Gastrocnemius medialis (tissue), 4 donors: Measurements from ENCODE around the gene ZPLD1. TPM values are rescaled to one million over a fixed set of nuclear protein-coding genes. Genes with fewer than 3 reads are reported as not detected.

ENCODE experiments used
- ATAC-seq, 2 donors: fragments of 150-250 bp; one replicate each; pipeline ENCODE4 v1.9.1; 2016
- DNase-seq, 2 donors: peaks; one replicate each; pipeline ENCODE4 v3.0.0-alpha.2; 2019
- H3K27ac ChIP-seq, 4 donors: fragments of 200-600 bp; sonication (generic); 1 replicate in 1 of 4; 2 replicates in 3 of 4; pipeline ENCODE4 v1.5.1; 2016 to 2018; ENCODE audit warnings: mild to moderate bottlenecking in 2 of 4, moderate library complexity in 1 of 4
- H3K27me3 ChIP-seq, 3 donors: fragments of 200-600 bp; sonication (generic) in 2 of 3; 1 replicate in 1 of 3; 2 replicates in 2 of 3; pipeline versions ENCODE4 v1.5.1 to v1.6.0; 2016 to 2019; ENCODE audit warnings: mild to moderate bottlenecking in 1 of 3, moderate library complexity in 1 of 3
- H3K36me3 ChIP-seq, 2 donors: fragments of 200-600 bp; sonication (generic) in 1 of 2; one replicate each; pipeline ENCODE4 v1.5.1; 2017 to 2018
- H3K4me1 ChIP-seq, 2 donors: fragments of 200-600 bp; sonication (generic) in 1 of 2; one replicate each; pipeline ENCODE4 v1.5.1; 2016 to 2017; ENCODE audit warnings: mild to moderate bottlenecking in 2 of 2
- H3K4me3 ChIP-seq, 4 donors: fragments of 200-600 bp; sonication (generic) in 3 of 4; 1 replicate in 1 of 4; 2 replicates in 3 of 4; pipeline ENCODE4 v1.5.1; 2016 to 2019; ENCODE audit warnings: mild to moderate bottlenecking in 2 of 4
- H3K9me3 ChIP-seq, 3 donors: fragments of 200-600 bp; sonication (generic) in 2 of 3; 1 replicate in 1 of 3; 2 replicates in 2 of 3; pipeline ENCODE4 v1.5.1; 2016 to 2019
- CTCF ChIP-seq, 5 experiments: fragments of 450-650 bp in 3 of 5; fragments of 200-600 bp in 2 of 5; sonication (generic) in 2 of 5; IDR thresholded peaks in 4 of 5; conservative IDR thresholded peaks in 1 of 5; 1 replicate in 4 of 5; 2 replicates in 1 of 5; pipeline ENCODE4 v1.5.1; 2016 to 2019; ENCODE audit warnings: antibody characterized with exemption in 5 of 5, mild to moderate bottlenecking in 3 of 5, moderate library complexity in 3 of 5
- POLR2A ChIP-seq, 2 donors: fragments of 450-650 bp; IDR thresholded peaks; one replicate each; pipeline ENCODE4 v1.6.1; 2017; ENCODE audit warnings: antibody characterized with exemption in 2 of 2, mild to moderate bottlenecking in 2 of 2, moderate library complexity in 2 of 2
- in situ Hi-C, 4 donors: fragments of 200-750 bp; cut with MboI; loops; one replicate each; pipeline versions ENCODE4 v1.15.0 to v1.8.0; 2017; ENCODE audit warnings: low sequenced_read_pairs in 4 of 4
- intact Hi-C: fragments of 100-400 bp; cut with DNase I; formaldehyde crosslinking; loops from one replicate; pipeline ENCODE4 v1.15.1; 2023; ENCODE audit warnings: low total_unique reads
- total RNA-seq, 4 donors: library from RNA; depleted of rRNA; stranded (reverse); fragments of >200 nt; gene quantifications; one replicate each; pipeline versions ENCODE4 v1.1.0 to v1.2.3, GENCODE V29; 2016

ZPLD1 gene
- under 1 TPM in 2 of 4 donors, not detected in 2; 0.07 to 0.09 TPM for total RNA-seq

GRCh38 chr3:102434715-102435114 lies at the start of gene ZPLD1:
Gene ZPLD1, plus strand, starts transcription at chr3:102435015. Its CDS starts 3,473 bp downstream, at chr3:102438488.
- intact Hi-C loops (no loop called here), in situ Hi-C loops (no loop called here)
- H3K27ac ChIP-seq, result no peak within 1 kb of the TSS
- no peak within 1 kb of the TSS for H3K4me3 ChIP-seq
- ATAC-seq (no peak), DNase-seq (no peak)
- no peak for TF ChIP-seq CTCF (IDR thresholded peaks at IDR 0.05 in 4 of 5, conservative IDR thresholded peaks at IDR 0.05 in 1 of 5)
- no peak for TF ChIP-seq POLR2A (IDR thresholded peaks at IDR 0.05)
- no peaks in the 10 kb centered on the region for H3K4me1 ChIP-seq
- H3K9me3 ChIP-seq, result no peaks in the 10 kb centered on the region
- no peaks in the 10 kb centered on the region for H3K27me3 ChIP-seq
- no peaks in the 10 kb centered on the region for H3K36me3 ChIP-seq

- ATAC-seq, result no peak
- no peak for DNase-seq
- TF ChIP-seq POLR2A (IDR thresholded peaks at IDR 0.05) (no peak), CTCF (IDR thresholded peaks at IDR 0.05 in 4 of 5, conservative IDR thresholded peaks at IDR 0.05 in 1 of 5) (no peak)
- H3K27ac ChIP-seq, result no peak overlapping the region
- no peak overlapping the region for H3K4me3 ChIP-seq
- in situ Hi-C loops, result no loop called here
- no peaks in the 10 kb centered on the region for H3K36me3 ChIP-seq
- intact Hi-C loops, result no loop called here
- H3K9me3 ChIP-seq, result no peaks in the 10 kb centered on the region
- H3K27me3 ChIP-seq, result no peaks in the 10 kb centered on the region
- no peaks in the 10 kb centered on the region for H3K4me1 ChIP-seq
These were observed 44.5 kb upstream of the ZPLD1 start for GRCh38 chr3:102390171-102390864.

- TF ChIP-seq CTCF (IDR thresholded peaks at IDR 0.05 in 4 of 5, conservative IDR thresholded peaks at IDR 0.05 in 1 of 5) (no peak), POLR2A (IDR thresholded peaks at IDR 0.05) (no peak)
These were observed 43.9 kb upstream of the ZPLD1 start for GRCh38 chr3:102390916-102391315.

GRCh38 chr3:102391491-102391890 lies 43.3 kb upstream of the ZPLD1 start:
- no peaks in the 10 kb centered on the region for H3K4me1 ChIP-seq
- no peaks in the 10 kb centered on the region for H3K36me3 ChIP-seq
- no peak for TF ChIP-seq CTCF (IDR thresholded peaks at IDR 0.05 in 4 of 5, conservative IDR thresholded peaks at IDR 0.05 in 1 of 5)
- no peak for TF ChIP-seq POLR2A (IDR thresholded peaks at IDR 0.05)

More at GRCh38 chr3:102390916-102391315, 43.9 kb upstream of the ZPLD1 start:
- Histone ChIP-seq H3K4me3 (no peak overlapping the region), H3K36me3 (no peaks in the 10 kb centered on the region), H3K4me1 (no peaks in the 10 kb centered on the region), H3K9me3 (no peaks in the 10 kb centered on the region), H3K27ac (no peak overlapping the region), H3K27me3 (no peaks in the 10 kb centered on the region)
- ATAC-seq (no peak), DNase-seq (no peak)
- intact Hi-C loops, result no loop called here
- in situ Hi-C loops, result no loop called here

GRCh38 chr3:102394517-102394916 lies 40.3 kb upstream of the ZPLD1 start:
- Histone ChIP-seq H3K27me3 (no peaks in the 10 kb centered on the region), H3K4me1 (no peaks in the 10 kb centered on the region), H3K36me3 (no peaks in the 10 kb centered on the region), H3K4me3 (no peak overlapping the region), H3K9me3 (no peaks in the 10 kb centered on the region), H3K27ac (no peak overlapping the region)
- TF ChIP-seq POLR2A (IDR thresholded peaks at IDR 0.05), result no peak
- TF ChIP-seq CTCF (IDR thresholded peaks at IDR 0.05 in 4 of 5, conservative IDR thresholded peaks at IDR 0.05 in 1 of 5), result no peak
- intact Hi-C loops (no loop called here), in situ Hi-C loops (no loop called here)
- DNase-seq (no peak), ATAC-seq (no peak)

More at GRCh38 chr3:102391491-102391890, 43.3 kb upstream of the ZPLD1 start:
- Histone ChIP-seq H3K27me3 (no peaks in the 10 kb centered on the region), H3K27ac (no peak overlapping the region), H3K9me3 (no peaks in the 10 kb centered on the region), H3K4me3 (no peak overlapping the region)
- no peak for DNase-seq
- in situ Hi-C loops, result no loop called here
- intact Hi-C loops, result no loop called here
- no peak for ATAC-seq
